Ovary (tissue), 9 donors: ENCODE data around the gene GTPBP1. TPM values are rescaled to one million over a fixed set of nuclear protein-coding genes. Genes with fewer than 3 reads are reported as not detected.
A peak's percentile ranks its signal among the peaks of the same experiment; 100 is the strongest.

ENCODE experiments used
- DNase-seq, 5 donors: peaks; one replicate each; pipeline ENCODE4 v3.0.0-alpha.2; 2019 to 2020
- H3K27ac ChIP-seq, 2 donors: fragments of 200-600 bp; one replicate each; pipeline versions ENCODE4 v1.5.1 to v1.8.0; 2019 to 2022
- H3K27me3 ChIP-seq: fragments of 200-600 bp; one replicate; pipeline ENCODE4 v1.8.0; 2022
- H3K36me3 ChIP-seq: fragments of 200-600 bp; sonication (generic); one replicate; pipeline ENCODE4 v1.5.1; 2019
- H3K4me1 ChIP-seq: one replicate; pipeline ENCODE4 v1.8.1; 2013; ENCODE audit warnings: mild to moderate bottlenecking, moderate library complexity; ENCODE audit not compliant: insufficient read depth
- H3K4me3 ChIP-seq: fragments of 200-600 bp; sonication (generic); one replicate; pipeline ENCODE4 v1.5.1; 2017
- H3K9me3 ChIP-seq, 2 donors: fragments of 200-600 bp in 1 of 2; sonication (generic) in 1 of 2; one replicate each; pipeline versions ENCODE4 v1.5.1 to v1.8.1; 2013 to 2019; ENCODE audit warnings: mild to moderate bottlenecking in 1 of 2, moderate library complexity in 1 of 2
- EP300 ChIP-seq: sonication (generic); formaldehyde crosslinking; IDR thresholded peaks from one replicate; pipeline ENCODE4 v1.6.1; 2017; ENCODE audit warnings: antibody characterized with exemption
- POLR2A ChIP-seq: fragments of 450-650 bp; IDR thresholded peaks from one replicate; pipeline ENCODE4 v1.6.1; 2017; ENCODE audit warnings: antibody characterized with exemption, mild to moderate bottlenecking, moderate library complexity
- WGBS, 3 donors: extraction: QIAGEN DNeasy Blood & Tissue Kit in 1 of 3; methylation state at CpG; one replicate each; pipeline versions ENCODE4 v1.1.5 to v1.1.7; 2013 to 2017; 5-methylcytosine and 5-hydroxymethylcytosine counted together
- intact Hi-C, 4 donors: fragments of 100-400 bp; cut with DNase I; formaldehyde crosslinking; loops; one replicate each; pipeline versions ENCODE4 v1.11.0 to v1.15.1; 2022 to 2023
- polyA plus RNA-seq, 2 donors: library from polyadenylated mRNA; stranded (reverse); fragments of 200-250 nt in 1 of 2; fragments of 350-450 nt in 1 of 2; fragmentation: Illumina TruSeq in 1 of 2; extraction: RNeasy Lipid Tissue Mini Kit (QIAGEN cat#74804) in 1 of 2; gene quantifications; one replicate each; pipeline ENCODE4 v1.2.3, GENCODE V29; 2013 to 2014
- total RNA-seq, 7 donors: library from RNA; depleted of rRNA in 2 of 7; stranded (reverse); fragments of >200 nt in 2 of 7; fragmentation: NEBNext Ultra II Directional in 3 of 7; extraction: Animal tissue kit (Norgen Biotek cat#: 25700) in 3 of 7; gene quantifications; one replicate each; pipeline versions ENCODE4 v1.1.0 to v1.2.4, GENCODE V29; 2016 to 2023
- TF ChIP-seq, protein P1 (sequence below), 3 donors: fragments of 450-650 bp in 2 of 3; fragments of 200-600 bp in 1 of 3; IDR thresholded peaks; one replicate each; pipeline versions ENCODE4 v1.5.1 to v1.8.0; 2016 to 2022; ENCODE audit warnings: antibody characterized with exemption in 3 of 3, mild to moderate bottlenecking in 1 of 3
- donor health status: DM: no; HTN: no; CAD: no; lungs with moderate emphysema.
- donor health status: DM: no; HTN: no; CAD: no.
- donor health status: Bipolar disorder and iron deficiency.
- donor health status: DM: yes; HTN: yes; CAD: no.
- donor health status: DM: no; HTN: no; CAD: no.
- donor health status: DM: yes; HTN: yes; CAD: no.

Gene GTPBP1
- total and polyA plus RNA-seq, 9 donors = 16.9 to 71.3 (median 59.9) TPM

DNA sequence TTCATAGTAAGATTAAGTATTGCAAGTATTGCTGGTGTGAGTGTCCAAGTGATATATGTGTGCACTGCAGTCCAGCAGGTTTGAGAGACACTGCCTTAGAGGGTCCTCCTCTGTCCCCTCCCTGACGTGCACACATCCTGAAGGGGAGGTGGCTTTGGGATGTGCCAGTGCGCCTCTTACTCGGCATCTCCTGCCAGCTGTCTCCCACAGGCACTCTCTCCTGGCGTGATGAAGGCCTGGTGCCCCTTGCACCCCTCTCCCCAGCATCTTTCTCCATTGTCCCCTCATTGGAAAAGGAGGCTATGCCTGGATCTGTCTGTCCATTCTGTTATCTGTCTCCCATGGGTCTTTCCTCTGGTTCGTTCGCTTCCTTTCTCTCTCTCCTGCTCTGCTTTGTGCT is 24.2 kb downstream of the GTPBP1 start:
- intact Hi-C loops = no loop called here
- WGBS, 3 donors = 88 to 94% (median 94%) methylated on average over 6 of the region's 6 CpGs
- no peak for DNase-seq
- Histone ChIP-seq H3K27me3 (no peaks in the 10 kb centered on the region), H3K9me3 (no peaks in the 10 kb centered on the region), H3K36me3 (no peaks in the 10 kb centered on the region), H3K4me3 (no peak overlapping the region), H3K27ac (no peak overlapping the region), H3K4me1 (peaks cover 20% of the 10 kb centered on the region)
- TF ChIP-seq, protein P1, sequence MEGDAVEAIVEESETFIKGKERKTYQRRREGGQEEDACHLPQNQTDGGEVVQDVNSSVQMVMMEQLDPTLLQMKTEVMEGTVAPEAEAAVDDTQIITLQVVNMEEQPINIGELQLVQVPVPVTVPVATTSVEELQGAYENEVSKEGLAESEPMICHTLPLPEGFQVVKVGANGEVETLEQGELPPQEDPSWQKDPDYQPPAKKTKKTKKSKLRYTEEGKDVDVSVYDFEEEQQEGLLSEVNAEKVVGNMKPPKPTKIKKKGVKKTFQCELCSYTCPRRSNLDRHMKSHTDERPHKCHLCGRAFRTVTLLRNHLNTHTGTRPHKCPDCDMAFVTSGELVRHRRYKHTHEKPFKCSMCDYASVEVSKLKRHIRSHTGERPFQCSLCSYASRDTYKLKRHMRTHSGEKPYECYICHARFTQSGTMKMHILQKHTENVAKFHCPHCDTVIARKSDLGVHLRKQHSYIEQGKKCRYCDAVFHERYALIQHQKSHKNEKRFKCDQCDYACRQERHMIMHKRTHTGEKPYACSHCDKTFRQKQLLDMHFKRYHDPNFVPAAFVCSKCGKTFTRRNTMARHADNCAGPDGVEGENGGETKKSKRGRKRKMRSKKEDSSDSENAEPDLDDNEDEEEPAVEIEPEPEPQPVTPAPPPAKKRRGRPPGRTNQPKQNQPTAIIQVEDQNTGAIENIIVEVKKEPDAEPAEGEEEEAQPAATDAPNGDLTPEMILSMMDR (IDR thresholded peaks at IDR 0.05) = no peak
- TF ChIP-seq POLR2A (no peak), EP300 (no peak)

DNA sequence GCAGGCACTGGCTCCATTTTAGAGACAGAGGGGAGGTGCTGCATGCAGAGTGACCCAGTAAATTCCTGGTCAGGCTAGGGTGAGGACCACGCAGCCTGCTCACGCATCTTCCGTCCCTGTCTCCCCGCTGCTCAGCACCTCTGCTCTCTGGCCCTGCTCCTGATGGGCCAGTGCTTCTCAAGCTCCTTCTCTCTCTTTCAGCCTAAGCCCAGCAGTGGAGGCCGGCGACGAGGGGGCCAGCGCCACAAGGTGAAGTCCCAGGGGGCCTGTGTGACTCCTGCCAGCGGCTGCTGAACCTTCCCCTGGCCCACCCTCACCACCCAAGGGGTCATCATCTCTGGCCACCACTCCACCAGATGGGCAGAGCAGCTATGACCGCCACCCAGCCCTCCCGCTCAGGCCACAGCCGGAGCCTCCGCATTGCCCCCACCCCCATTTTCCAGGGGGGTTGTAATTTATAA is 24.7 kb downstream of the GTPBP1 start:
- Histone ChIP-seq H3K9me3 (no peaks in the 10 kb centered on the region), H3K27ac (no peak overlapping the region), H3K4me3 (no peak overlapping the region), H3K27me3 (no peaks in the 10 kb centered on the region), H3K36me3 (no peaks in the 10 kb centered on the region), H3K4me1 (peaks cover 20% of the 10 kb centered on the region)
- TF ChIP-seq EP300 (no peak), POLR2A (no peak)
- TF ChIP-seq, protein P1 (IDR thresholded peaks at IDR 0.05) = no peak
- intact Hi-C loops = no loop called here
- 85 to 88% (median 88%) methylated on average over 13 of the region's 13 CpGs for WGBS, 3 donors
- DNase-seq = peak in 2 of 5 donors; percentile 23 to 38

DNA sequence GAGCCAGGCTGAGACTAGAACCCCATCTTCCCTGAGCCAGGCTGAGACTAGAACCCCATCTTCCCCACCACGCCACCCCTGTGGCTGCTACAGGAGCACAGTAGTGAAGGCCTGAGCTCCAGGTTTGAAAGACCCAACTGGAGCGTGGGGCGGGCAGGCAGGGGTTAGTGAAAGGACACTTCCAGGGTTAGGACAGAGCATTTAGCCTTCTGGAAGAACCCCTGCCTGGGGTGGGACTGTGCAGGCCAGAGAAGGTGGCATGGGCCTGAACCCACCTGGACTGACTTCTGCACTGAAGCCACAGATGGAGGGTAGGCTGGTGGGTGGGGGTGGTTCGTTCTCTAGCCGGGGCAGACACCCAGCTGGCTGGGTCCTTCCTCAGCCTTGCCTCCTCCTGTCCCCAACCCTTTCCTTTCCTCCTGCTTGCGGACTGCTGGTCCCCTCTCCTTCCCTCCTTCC is 26.0 kb downstream of the GTPBP1 start:
- no peaks in the 10 kb centered on the region for H3K27me3 ChIP-seq
- H3K9me3 ChIP-seq = no peaks in the 10 kb centered on the region
- intact Hi-C loops = no loop called here
- H3K27ac ChIP-seq = peak overlapping the region in 1 of 2 donors; percentile 71
- no peaks in the 10 kb centered on the region for H3K36me3 ChIP-seq
- H3K4me1 ChIP-seq = peaks cover 20% of the 10 kb centered on the region
- WGBS, 3 donors = 72 to 80% (median 78%) methylated on average over 6 of the region's 6 CpGs
- H3K4me3 ChIP-seq = no peak overlapping the region
- TF ChIP-seq EP300 (no peak), POLR2A (no peak)
- TF ChIP-seq, protein P1 (IDR thresholded peaks at IDR 0.05) = no peak
- peak in 2 of 5 donors; percentile 15 to 39 for DNase-seq

DNA sequence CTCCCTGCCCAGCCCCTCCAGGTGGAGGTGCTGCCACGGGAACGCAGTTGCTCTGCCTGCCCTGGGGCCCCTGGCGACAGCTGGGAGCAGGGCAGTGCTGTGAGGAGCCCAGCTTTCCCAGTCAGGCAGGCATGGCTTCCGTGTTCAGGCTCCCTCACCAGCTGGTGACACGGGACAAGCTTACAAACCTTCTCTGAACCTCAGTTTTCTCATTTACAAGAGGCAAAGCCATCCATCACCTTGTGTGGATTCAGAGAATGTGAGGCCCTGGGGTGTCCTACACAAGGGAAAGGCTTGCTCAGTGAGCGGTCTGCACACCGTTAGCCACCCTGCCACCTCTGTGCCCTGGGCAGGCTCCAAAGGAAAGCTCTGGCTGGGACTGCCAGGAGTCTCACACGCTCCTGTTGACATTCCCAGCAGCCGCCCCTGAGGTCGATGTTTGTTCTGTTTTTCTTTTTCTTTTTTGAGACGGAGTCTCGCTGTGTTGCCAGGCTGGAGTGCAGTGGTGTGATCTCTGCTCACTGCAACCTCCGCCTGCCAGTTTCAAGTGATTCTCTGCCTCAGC is 26.6 kb downstream of the GTPBP1 start:
- peak overlapping the region; percentile 58 to 71 for H3K27ac ChIP-seq
- DNase-seq = peak in 2 of 5 donors; percentile 31 to 61
- WGBS, 3 donors = 40 to 51% (median 48%) methylated on average over 13 of the region's 13 CpGs
- no peaks in the 10 kb centered on the region for H3K9me3 ChIP-seq
- no peak for TF ChIP-seq POLR2A
- TF ChIP-seq, protein P1 (IDR thresholded peaks at IDR 0.05) = no peak
- H3K36me3 ChIP-seq = no peaks in the 10 kb centered on the region
- intact Hi-C loops = no loop called here
- no peak overlapping the region for H3K4me3 ChIP-seq
- peaks cover 20% of the 10 kb centered on the region for H3K4me1 ChIP-seq
- H3K27me3 ChIP-seq = no peaks in the 10 kb centered on the region
